HG03039 (cell line): Measurements from ENCODE around the gene SMOC2.
"Not testable (repeated sequence)": the region's sequence is repeated elsewhere in the genome, so short reads cannot be mapped to it uniquely, and the experiment has no call there.

Source experiments
- ATAC-seq: cut with Tn5 transposase; IDR thresholded peaks from one replicate; pipeline ENCODE4 v1.9.1; 2021; ENCODE audit warnings: mild to moderate bottlenecking, moderate library complexity; ENCODE audit not compliant: unreplicated experiment

The SMOC2 gene

GRCh38 chr6:168674595-168674994 lies 233.6 kb downstream of the SMOC2 start:
- ATAC-seq: no peak

- no peak for ATAC-seq
Observed at GRCh38 chr6:168675375-168675774, 234.4 kb downstream of the SMOC2 start.

- ATAC-seq: no peak
Observed at GRCh38 chr6:168675933-168676551, 235.1 kb downstream of the SMOC2 start.

- no peak for ATAC-seq
Observed at GRCh38 chr6:168676552-168677322, 235.8 kb downstream of the SMOC2 start.

GRCh38 chr6:168677323-168677781 lies 236.4 kb downstream of the SMOC2 start:
- ATAC-seq: not testable (repeated sequence)

GRCh38 chr6:168678077-168678476 lies 237.1 kb downstream of the SMOC2 start:
- ATAC-seq: no peak

- no peak for ATAC-seq
Observed at GRCh38 chr6:168678588-168678987, 237.6 kb downstream of the SMOC2 start.

- no peak for ATAC-seq
Observed at GRCh38 chr6:168681748-168682147, 240.8 kb downstream of the SMOC2 start.

- no peak for ATAC-seq
Observed at GRCh38 chr6:168683621-168684020, 242.6 kb downstream of the SMOC2 start.

GRCh38 chr6:168684471-168684870 lies 243.5 kb downstream of the SMOC2 start:
- no peak for ATAC-seq

- no peak for ATAC-seq
Observed at GRCh38 chr6:168684906-168685305, 243.9 kb downstream of the SMOC2 start.

- ATAC-seq: no peak
Observed at GRCh38 chr6:168686029-168686738, 245.2 kb downstream of the SMOC2 start.

GRCh38 chr6:168686831-168687730 lies 246.1 kb downstream of the SMOC2 start:
- ATAC-seq: no peak

- no peak for ATAC-seq
Observed at GRCh38 chr6:168690271-168690670, 249.3 kb downstream of the SMOC2 start.

GRCh38 chr6:168691774-168692173 lies 250.8 kb downstream of the SMOC2 start:
- no peak for ATAC-seq

- ATAC-seq: no peak
Observed at GRCh38 chr6:168692193-168692914, 251.4 kb downstream of the SMOC2 start.

GRCh38 chr6:168692915-168693257 lies 251.9 kb downstream of the SMOC2 start:
- not testable (repeated sequence) for ATAC-seq

GRCh38 chr6:168694797-168695196 lies 253.8 kb downstream of the SMOC2 start:
- ATAC-seq: not testable (repeated sequence)

- no peak for ATAC-seq
Observed at GRCh38 chr6:168695701-168696100, 254.7 kb downstream of the SMOC2 start.

- ATAC-seq: no peak
Observed at GRCh38 chr6:168698923-168699322, 257.9 kb downstream of the SMOC2 start.
